Upper lobe of right lung (tissue), 1 donor: Measurements from ENCODE around the gene TTLL6. TPM values are rescaled to one million over a fixed set of nuclear protein-coding genes. Genes with fewer than 3 reads are reported as not detected.
"Not testable (repeated sequence)": the region's sequence is repeated elsewhere in the genome, so short reads cannot be mapped to it uniquely, and the experiment has no call there.

Source experiments
- ATAC-seq: fragments of 200-7000 bp; cut with Tn5 transposase; one replicate; pipeline ENCODE4 v1.9.1; 2020; ENCODE audit warnings: mild to moderate bottlenecking, moderate library complexity
- DNase-seq: peaks from one replicate; pipeline ENCODE4 v3.0.0-alpha.2; 2020
- H3K27ac ChIP-seq: fragments of 200-600 bp; one replicate; pipeline ENCODE4 v1.8.0; 2022
- H3K27me3 ChIP-seq: fragments of 200-600 bp; one replicate; pipeline ENCODE4 v1.8.0; 2022; ENCODE audit warnings: mild to moderate bottlenecking
- H3K36me3 ChIP-seq: fragments of 200-600 bp; one replicate; pipeline ENCODE4 v1.8.0; 2022
- H3K4me1 ChIP-seq: fragments of 200-600 bp; one replicate; pipeline ENCODE4 v1.8.0; 2022
- H3K4me3 ChIP-seq: fragments of 200-600 bp; one replicate; pipeline ENCODE4 v1.8.0; 2022; ENCODE audit warnings: mild to moderate bottlenecking
- H3K9me3 ChIP-seq: fragments of 200-600 bp; one replicate; pipeline ENCODE4 v1.8.0; 2022
- CTCF ChIP-seq: fragments of 200-600 bp; IDR thresholded peaks from one replicate; pipeline ENCODE4 v1.8.0; 2022; ENCODE audit warnings: antibody characterized with exemption
- intact Hi-C: fragments of 100-400 bp; cut with DNase I; formaldehyde crosslinking; loops from one replicate; pipeline ENCODE4 v1.11.0; 2022
- total RNA-seq: library from RNA; stranded (reverse); fragmentation: NEBNext Ultra II Directional; extraction: Animal tissue kit (Norgen Biotek cat#: 25700); gene quantifications from one replicate; pipeline ENCODE4 v1.2.1, GENCODE V29; 2021
- donor health status: DM: no; HTN: yes; CAD: no; lungs with severe emphysema.

Gene TTLL6
- total RNA-seq, 1 donor from 2014 or later: 0.20 TPM

DNA sequence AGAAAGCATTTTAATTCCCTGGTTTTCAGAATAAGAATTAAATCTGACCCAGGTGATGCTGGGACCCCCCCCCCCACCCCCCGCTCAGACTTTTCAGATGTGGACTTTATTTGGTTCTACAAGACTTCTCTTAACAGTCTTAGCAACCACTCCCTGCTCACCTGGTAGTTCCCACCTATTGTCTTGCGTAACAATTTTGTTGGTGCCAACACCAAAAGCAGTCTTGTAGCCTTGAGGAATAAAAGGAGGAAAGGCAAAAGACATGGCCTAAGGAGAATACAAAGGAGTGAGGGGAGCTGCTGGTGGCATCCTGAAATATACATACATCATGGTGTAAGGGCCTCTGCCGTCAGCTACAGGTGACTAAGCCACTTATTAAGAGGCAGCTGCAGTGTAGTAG lies 5.0 kb downstream of the TTLL6 start:
- Histone ChIP-seq H3K27me3 (peaks cover 3% of the 10 kb centered on the region), H3K4me3 (no peak overlapping the region), H3K9me3 (no peaks in the 10 kb centered on the region), H3K36me3 (no peaks in the 10 kb centered on the region), H3K27ac (no peak overlapping the region), H3K4me1 (peaks cover 14% of the 10 kb centered on the region)
- no peak for TF ChIP-seq CTCF
- DNase-seq: no peak
- ATAC-seq: no peak
- intact Hi-C loops: loop anchor here (5.0 kb wide), 1 partner anchor 65 kb away; no protein-coding TSS in a partner anchor

DNA sequence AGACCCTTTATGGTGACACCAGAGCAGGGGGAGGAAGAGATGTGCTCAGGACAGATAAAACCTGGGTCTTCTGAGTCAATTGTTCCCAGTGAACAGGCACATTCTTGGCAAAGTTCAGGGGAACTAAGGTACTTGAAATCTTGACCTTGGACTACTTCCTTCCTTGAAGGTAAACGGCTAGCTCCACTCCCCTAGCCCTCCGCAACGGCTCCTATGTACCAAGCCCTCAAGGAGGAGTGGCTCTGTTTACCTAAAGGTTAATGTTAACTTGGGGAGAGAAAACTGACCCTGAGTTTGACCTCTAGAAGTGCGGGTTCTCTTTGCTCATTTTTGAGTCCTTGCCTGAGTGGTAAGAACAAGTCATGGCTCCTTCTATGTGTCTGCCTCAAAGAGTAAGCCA lies 7.8 kb downstream of the TTLL6 start:
- H3K27ac ChIP-seq: no peak overlapping the region
- no peaks in the 10 kb centered on the region for H3K9me3 ChIP-seq
- H3K4me3 ChIP-seq: no peak overlapping the region
- DNase-seq (peak; percentile 71), ATAC-seq (peak; percentile 89)
- no peaks in the 10 kb centered on the region for H3K36me3 ChIP-seq
- H3K27me3 ChIP-seq: peaks cover 3% of the 10 kb centered on the region
- H3K4me1 ChIP-seq: peaks cover 7% of the 10 kb centered on the region
- intact Hi-C loops: no loop called here
- TF ChIP-seq CTCF: no peak

DNA sequence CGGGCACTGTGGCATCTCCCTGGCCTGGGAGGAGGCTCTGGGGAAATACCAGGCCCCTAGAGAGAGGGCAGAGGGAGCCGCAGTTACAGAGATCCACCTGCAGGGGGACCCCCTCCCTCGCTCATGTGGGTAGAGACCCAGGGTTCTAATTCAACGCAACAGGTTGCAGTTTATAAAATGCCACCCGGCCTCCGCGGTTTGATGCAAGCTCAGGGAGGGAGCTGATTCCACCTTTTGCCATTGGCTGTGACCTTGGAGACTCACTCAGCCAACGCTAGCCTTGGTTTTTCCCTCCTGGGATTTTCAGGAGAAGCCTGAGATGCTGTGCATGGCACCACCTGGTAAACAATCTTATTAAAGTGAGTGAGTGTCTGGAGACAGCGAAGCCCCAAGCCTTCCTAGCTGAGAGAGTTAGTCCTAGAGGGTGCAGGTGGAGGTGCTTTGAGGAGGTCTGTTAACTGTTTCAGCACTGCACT lies 12.1 kb downstream of the TTLL6 start:
- Histone ChIP-seq H3K27me3 (no peaks in the 10 kb centered on the region), H3K4me3 (no peak overlapping the region), H3K9me3 (no peaks in the 10 kb centered on the region), H3K36me3 (no peaks in the 10 kb centered on the region), H3K4me1 (peaks cover 14% of the 10 kb centered on the region), H3K27ac (no peak overlapping the region)
- peak; percentile 91 for ATAC-seq
- peak; percentile 79 for DNase-seq
- intact Hi-C loops: no loop called here
- peak; percentile 96 for TF ChIP-seq CTCF

DNA sequence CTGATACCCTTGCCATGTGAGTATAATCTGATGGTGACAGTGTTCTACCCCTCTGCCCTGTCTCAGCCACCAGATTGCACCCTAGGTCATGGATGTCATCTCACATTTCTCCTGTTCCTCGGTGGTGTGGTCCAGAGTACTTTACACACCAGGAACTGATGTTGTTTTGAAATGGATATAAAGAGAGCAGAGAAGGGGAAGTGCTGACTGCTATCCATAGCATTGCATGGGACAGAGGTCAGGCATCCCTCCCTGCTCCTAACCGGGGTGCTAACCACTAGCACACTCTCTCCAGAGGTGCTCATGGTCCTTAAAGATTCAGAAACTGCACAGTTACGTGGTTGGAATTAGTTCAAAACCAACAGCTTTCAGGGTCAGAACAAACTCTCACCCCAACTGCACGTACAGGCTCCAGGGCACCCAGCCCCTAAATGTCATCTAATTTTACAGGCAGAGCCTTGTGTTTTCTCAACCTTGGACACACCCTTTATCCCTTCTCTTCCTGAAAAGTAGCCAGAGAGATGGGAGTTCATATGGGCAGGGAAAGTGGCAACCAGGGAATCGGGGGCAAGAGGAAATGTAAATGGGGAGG lies 16.3 kb downstream of the TTLL6 start:
- no peak overlapping the region for H3K27ac ChIP-seq
- ATAC-seq: peak; percentile 47
- no peaks in the 10 kb centered on the region for H3K9me3 ChIP-seq
- no peaks in the 10 kb centered on the region for H3K36me3 ChIP-seq
- H3K4me1 ChIP-seq: peaks cover 14% of the 10 kb centered on the region
- no peaks in the 10 kb centered on the region for H3K27me3 ChIP-seq
- intact Hi-C loops: no loop called here
- no peak for DNase-seq
- H3K4me3 ChIP-seq: no peak overlapping the region
- TF ChIP-seq CTCF: no peak

DNA sequence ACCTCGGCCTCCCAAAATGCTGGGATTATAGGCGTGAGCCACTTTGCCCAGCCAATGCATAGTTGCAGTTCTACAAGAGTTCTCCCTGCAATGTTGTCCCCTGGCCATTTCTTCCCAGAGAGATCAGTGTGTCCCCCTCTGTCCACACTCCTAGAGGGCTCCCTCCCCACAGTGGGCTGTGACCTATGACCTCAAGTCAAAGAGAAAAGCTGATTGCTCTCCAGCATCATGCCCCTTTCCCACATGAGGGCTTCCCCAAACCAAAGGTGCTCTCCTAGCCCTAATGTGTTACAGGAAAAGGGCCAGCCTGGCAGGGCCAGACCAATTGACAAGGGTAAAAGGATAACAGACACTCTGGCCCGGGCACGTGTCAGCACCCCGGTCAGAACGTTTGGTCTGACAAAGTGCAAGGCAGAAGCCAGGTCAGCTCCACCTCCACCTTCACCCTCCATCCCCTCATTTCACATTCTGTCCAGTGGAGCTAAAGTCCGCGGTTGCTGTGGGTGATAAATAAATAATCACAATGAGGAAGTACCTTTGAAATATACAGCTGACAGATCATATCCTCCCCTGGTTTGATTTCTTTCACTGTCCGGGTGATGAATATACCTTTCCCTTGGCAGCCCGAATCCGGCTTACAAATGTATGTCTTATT lies 17.8 kb downstream of the TTLL6 start:
- H3K4me3 ChIP-seq: no peak overlapping the region
- H3K27me3 ChIP-seq: no peaks in the 10 kb centered on the region
- no peak for ATAC-seq
- DNase-seq: no peak
- no peak for TF ChIP-seq CTCF
- H3K9me3 ChIP-seq: no peaks in the 10 kb centered on the region
- intact Hi-C loops: loop anchor here (10.0 kb wide), 1 partner anchor 124 kb away; no protein-coding TSS in a partner anchor
- H3K4me1 ChIP-seq: peaks cover 17% of the 10 kb centered on the region
- H3K36me3 ChIP-seq: no peaks in the 10 kb centered on the region
- no peak overlapping the region for H3K27ac ChIP-seq

DNA sequence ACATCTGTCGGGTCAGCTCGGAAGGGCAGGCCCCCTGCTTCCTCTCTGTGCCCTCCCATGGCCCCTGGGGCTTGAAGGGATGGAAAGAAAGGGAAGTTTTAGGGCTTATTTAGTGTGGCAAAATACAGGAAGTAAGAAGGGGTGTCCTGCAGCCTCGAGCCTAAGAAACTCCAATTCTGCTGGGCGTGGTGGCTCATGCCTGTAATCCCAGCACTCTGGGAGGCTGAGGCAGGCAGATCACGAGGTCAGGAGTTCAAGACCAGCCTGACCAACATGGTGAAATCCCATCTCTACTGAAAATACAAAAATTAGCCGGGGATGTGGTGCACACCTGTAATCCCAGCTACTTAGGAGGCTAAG lies 20.9 kb downstream of the TTLL6 start:
- H3K27me3 ChIP-seq, H3K4me1 ChIP-seq, DNase-seq, H3K9me3 ChIP-seq, H3K4me3 ChIP-seq, H3K36me3 ChIP-seq, ATAC-seq, H3K27ac ChIP-seq: not testable (repeated sequence)
- intact Hi-C loops: loop anchor here (10.0 kb wide), 1 partner anchor 121 kb away; no protein-coding TSS in a partner anchor
